ENCODE results near the gene HCN2. TPM values are rescaled to one million over a fixed set of nuclear protein-coding genes. Genes with fewer than 3 reads are reported as not detected.

The HCN2 gene
- total and polyA plus RNA-seq, 2 of the 8 experiments (the other 6 are each of a cell fraction or from before 2014, with no cell fraction given): 1.0 to 4.0 TPM

DNA sequence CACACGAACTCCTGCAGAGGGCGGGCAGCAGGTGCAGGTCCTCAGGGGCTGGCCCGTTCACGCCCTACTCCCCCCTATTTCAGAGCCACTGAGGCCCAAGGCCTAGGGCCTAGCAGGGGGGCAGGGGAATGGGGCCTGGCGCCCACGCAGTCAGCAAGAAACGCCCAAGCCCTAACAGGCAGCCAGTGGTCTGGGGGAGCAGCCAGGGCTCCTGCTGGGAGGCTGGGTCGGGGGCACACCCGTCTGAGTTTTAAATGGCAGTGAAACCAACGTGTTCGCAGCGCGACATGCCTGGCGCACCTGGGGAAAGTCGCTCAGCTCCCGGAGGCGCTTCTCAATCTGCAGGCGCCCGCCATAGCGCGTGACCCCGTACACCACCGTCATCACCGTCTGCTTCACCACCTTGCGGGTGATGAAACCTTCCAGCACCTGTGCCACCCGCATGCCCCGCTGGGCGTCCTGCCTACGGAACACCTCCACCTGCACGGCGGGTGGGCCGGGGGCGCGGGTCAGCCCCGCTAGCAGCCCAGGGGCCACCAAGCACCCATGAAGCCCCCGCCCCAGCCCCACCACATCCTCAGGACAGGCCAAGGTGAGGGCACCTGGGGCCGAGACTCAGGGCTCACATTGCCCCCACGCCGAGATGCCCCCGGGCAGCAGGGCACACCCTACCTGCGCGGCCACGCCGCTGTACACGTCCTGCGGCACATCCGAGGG is 29.8 kb downstream of the HCN2 start (continued):
- TF ChIP-seq EP300 (IDR thresholded peaks at IDR 0.05; ENCODE audit: borderline replicate concordance in 1 of 2, low read depth in 2 of 2, low read length in 2 of 2): no peak
- TF ChIP-seq E2F6 (IDR thresholded peaks at IDR 0.05): no peak
